ENCODE data around the gene HPCAL1. TPM values are rescaled to one million over a fixed set of nuclear protein-coding genes. Genes with fewer than 3 reads are reported as not detected.

HPCAL1 gene
- total and polyA plus RNA-seq, 2 of the 8 experiments (the other 6 are each of a cell fraction or from before 2014, with no cell fraction given) = 5.8 to 8.6 TPM

- TF ChIP-seq CHD7 (IDR thresholded peaks at IDR 0.05; ENCODE audit: insufficient replicate concordance, low read length) = no peak
These were observed 31.3 kb downstream of the HPCAL1 start (continued) for GRCh38 chr2:10333966-10334365.
